ENCODE measurements around the gene OR52E2. TPM values are rescaled to one million over a fixed set of nuclear protein-coding genes. Genes with fewer than 3 reads are reported as not detected.

Gene OR52E2
- total RNA-seq, 1 experiment from 2014 or later: not detected

GRCh38 chr11:5083602-5084001 lies 24.2 kb upstream of the OR52E2 start:
- Histone ChIP-seq H3K27me3 (ENCODE audit: control insufficient read depth, insufficient read depth, low read length) (no peaks in the 10 kb centered on the region), H3K4me1 (ENCODE audit: control insufficient read depth, insufficient read depth, low read length) (no peaks in the 10 kb centered on the region), H3K4me3 (ENCODE audit: low read depth in 2 of 2, low read length in 2 of 2) (no peak overlapping the region), H3K27ac (ENCODE audit: low read length) (no peak overlapping the region), H3K36me3 (ENCODE audit: control insufficient read depth, insufficient read depth, low read length) (no peaks in the 10 kb centered on the region), H3K9me3 (ENCODE audit: control insufficient read depth, insufficient read depth, low read depth, low read length) (no peaks in the 10 kb centered on the region)
- in situ Hi-C loops (cut with HindIII; ENCODE audit: low pct_unique_long_range_greater_than_20kb, low sequenced_read_pairs): no loop called here
- ChIA-PET POLR2A (no interaction called here), CTCF (no interaction called here)
- no peak for TF ChIP-seq SIN3A (IDR thresholded peaks at IDR 0.05; ENCODE audit: borderline replicate concordance, insufficient read depth, low read depth, low read length)
- TF ChIP-seq POLR2AphosphoS5 (IDR thresholded peaks at IDR 0.05; ENCODE audit: low read depth, low read length): no peak
- no peak for TF ChIP-seq REST (IDR thresholded peaks at IDR 0.05; ENCODE audit: insufficient read depth in 1 of 2, low read depth in 2 of 2, low read length in 1 of 2)
- TF ChIP-seq CTCF (IDR thresholded peaks at IDR 0.05): no peak
- TF ChIP-seq TCF7L2 (IDR thresholded peaks at IDR 0.05; ENCODE audit: low read depth, low read length): no peak
- no TSS peak for BruUV-seq (replicated peaks)
- no peak for DNase-seq (ENCODE audit: low read depth, low spot score)
- ATAC-seq: no peak
- intact Hi-C loops (cut with micrococcal nuclease; ENCODE audit: unreplicated experiment): no loop called here

GRCh38 chr11:5081405-5081804 lies 22.0 kb upstream of the OR52E2 start:
- ATAC-seq: no peak
- no peak for TF ChIP-seq SIN3A (IDR thresholded peaks at IDR 0.05; ENCODE audit: borderline replicate concordance, insufficient read depth, low read depth, low read length)
- TF ChIP-seq CTCF (IDR thresholded peaks at IDR 0.05): no peak
- TF ChIP-seq REST (IDR thresholded peaks at IDR 0.05; ENCODE audit: insufficient read depth in 1 of 2, low read depth in 2 of 2, low read length in 1 of 2): no peak
- no peak for TF ChIP-seq POLR2AphosphoS5 (IDR thresholded peaks at IDR 0.05; ENCODE audit: low read depth, low read length)
- no peak for TF ChIP-seq TCF7L2 (IDR thresholded peaks at IDR 0.05; ENCODE audit: low read depth, low read length)
- Histone ChIP-seq H3K4me1 (ENCODE audit: control insufficient read depth, insufficient read depth, low read length) (no peaks in the 10 kb centered on the region), H3K4me3 (ENCODE audit: low read depth in 2 of 2, low read length in 2 of 2) (no peak overlapping the region), H3K36me3 (ENCODE audit: control insufficient read depth, insufficient read depth, low read length) (no peaks in the 10 kb centered on the region), H3K27ac (ENCODE audit: low read length) (no peak overlapping the region), H3K9me3 (ENCODE audit: control insufficient read depth, insufficient read depth, low read depth, low read length) (no peaks in the 10 kb centered on the region), H3K27me3 (ENCODE audit: control insufficient read depth, insufficient read depth, low read length) (no peaks in the 10 kb centered on the region)
- BruUV-seq (replicated peaks): no TSS peak
- CTCF ChIA-PET: no interaction called here
- POLR2A ChIA-PET: no interaction called here
- intact Hi-C loops (cut with micrococcal nuclease; ENCODE audit: unreplicated experiment) (no loop called here), in situ Hi-C loops (cut with HindIII; ENCODE audit: low pct_unique_long_range_greater_than_20kb, low sequenced_read_pairs) (no loop called here)
- DNase-seq (ENCODE audit: low read depth, low spot score): no peak

Data from Panc1 (cell line).